Head of caudate nucleus (tissue), 42 donors: ENCODE data around the gene PECR.
"Not testable (repeated sequence)": the region's sequence is repeated elsewhere in the genome, so short reads cannot be mapped to it uniquely, and the experiment has no call there.

Experiments
- DNase-seq, 42 donors: peaks; one replicate each; pipeline versions ENCODE4 v3.0.0 to v3.0.0-alpha.2; 2020 to 2021; ENCODE audit warnings: mixed read lengths in 7 of 42
- intact Hi-C: fragments of 100-400 bp; cut with DNase I; formaldehyde crosslinking; loops from one replicate; pipeline ENCODE4 v1.15.0; 2022

The PECR gene

DNA sequence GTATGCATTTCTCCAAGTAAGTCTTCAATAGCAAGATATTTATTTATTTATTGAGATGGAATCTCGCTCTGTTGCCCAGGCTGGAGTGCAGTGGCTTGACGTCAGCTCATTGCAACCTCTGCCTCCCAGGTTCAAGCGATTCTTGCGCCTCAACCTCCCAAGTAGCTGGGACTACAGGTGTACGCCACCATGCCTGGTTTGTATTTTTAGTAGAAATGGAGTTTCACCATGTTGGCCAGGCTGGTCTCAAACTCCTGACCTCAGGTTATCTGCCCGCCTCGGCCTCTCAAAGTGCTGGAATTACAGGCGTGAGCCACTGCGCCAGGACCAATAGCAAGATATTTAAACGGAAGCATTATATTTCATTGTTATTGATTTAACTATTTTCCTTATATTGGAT lies 1.6 kb downstream of the PECR start:
- not testable (repeated sequence) for DNase-seq
- intact Hi-C loops = loop anchor here (2.0 kb wide), 1 partner anchor 29 kb away; the partner anchor contains the start of gene XRCC5

DNA sequence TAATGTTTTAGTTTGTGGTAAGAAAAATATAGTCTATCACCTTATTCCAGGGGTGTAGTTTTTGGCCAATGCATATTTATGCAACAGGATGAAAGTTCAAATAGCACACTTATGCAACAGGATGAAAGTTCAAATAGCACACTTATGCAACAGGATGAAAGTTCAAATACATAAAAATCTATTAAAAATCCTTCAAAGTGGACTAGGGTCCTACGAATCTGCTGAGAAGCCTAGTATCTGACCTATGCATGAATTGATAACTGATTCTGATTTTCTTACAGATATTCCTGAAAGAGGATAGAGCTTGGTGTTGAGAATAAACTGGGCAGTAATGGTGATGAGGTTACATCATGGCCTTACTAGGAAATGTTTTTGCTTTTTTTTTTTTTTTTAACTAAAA lies 2.8 kb downstream of the PECR start:
- no peak for DNase-seq
- intact Hi-C loops = no loop called here

DNA sequence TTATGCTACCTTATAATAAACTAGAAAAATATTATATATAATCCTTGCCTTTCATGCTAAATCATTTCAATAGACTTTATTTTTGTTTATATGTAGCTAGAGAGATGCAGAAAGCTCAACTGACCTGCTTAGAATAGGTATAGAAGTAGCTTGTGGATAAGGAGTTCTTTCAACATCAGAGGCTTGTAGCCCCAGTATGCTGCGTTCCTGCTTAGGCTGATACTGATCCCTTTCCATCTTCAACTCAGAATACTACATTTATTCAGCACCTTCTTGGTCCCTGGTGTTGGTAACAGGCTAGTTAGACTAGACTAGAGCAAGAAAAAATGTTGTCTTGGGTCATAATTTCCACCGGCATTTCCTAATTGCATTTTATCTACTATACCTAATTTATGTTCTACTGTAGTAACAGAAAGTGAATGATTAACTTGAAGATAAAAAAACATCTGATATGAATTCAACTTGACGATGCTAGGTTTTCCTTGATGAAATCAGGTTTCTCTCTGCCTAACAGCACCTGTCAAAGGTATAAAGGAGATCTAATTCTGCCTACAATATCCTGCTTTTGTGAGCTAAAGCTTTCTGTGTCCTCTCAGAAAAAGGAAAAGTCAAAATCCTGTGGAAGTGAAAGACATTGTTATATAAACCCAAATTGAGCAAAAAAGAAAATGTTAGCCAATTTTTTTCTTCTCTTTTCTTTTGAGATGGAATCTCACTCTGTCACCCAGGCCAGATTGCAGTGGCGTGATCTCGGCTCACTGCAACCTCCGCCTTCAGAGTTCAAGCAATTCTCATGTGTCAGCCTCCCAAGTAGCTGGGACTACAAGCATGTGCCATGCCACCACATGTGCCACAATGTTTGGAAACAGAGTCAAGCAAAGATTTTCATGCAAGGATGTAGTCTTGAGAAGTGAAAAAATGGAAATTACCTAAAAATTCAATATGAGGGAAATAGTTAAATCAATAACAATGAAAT lies 5.8 kb downstream of the PECR start:
- intact Hi-C loops = no loop called here
- no peak for DNase-seq

DNA sequence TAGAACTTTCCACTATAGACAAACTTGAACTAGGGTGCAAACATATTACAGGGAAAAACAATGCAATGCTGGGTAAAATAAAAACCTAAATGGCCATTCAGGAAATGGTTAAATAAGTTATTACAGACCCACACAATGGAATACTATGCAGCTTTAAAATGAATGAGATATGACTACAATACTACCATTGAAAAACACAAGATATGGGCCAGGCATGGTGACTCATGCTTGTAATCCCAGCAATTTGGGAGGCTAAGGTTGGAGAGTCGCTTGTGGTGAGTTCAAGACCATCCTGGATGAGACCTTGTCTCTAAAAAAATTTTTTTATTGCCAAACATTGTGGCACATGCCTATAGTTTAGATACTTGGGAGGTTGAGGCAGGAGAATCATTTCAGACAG lies 6.8 kb downstream of the PECR start:
- intact Hi-C loops = no loop called here
- no peak for DNase-seq

DNA sequence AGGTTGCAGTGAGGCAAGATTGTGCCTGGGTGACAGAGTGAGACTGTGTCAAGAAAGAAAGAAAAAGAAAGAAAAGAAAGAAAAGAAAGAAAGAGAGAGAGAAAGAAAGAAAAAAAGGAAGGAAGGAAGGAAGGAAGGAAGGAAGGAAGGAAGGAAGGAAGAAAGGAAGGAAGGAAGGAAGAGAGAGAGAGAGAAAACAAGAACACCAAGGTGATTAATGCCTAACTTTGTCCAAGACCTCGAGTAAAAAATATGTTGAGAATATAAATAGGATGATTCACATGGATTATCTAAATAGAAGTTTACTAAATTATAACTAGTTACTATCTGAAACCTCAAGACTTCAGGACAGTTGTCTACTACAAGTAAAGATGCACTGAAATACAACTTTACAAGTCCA lies 7.2 kb downstream of the PECR start:
- no peak for DNase-seq
- intact Hi-C loops = no loop called here

DNA sequence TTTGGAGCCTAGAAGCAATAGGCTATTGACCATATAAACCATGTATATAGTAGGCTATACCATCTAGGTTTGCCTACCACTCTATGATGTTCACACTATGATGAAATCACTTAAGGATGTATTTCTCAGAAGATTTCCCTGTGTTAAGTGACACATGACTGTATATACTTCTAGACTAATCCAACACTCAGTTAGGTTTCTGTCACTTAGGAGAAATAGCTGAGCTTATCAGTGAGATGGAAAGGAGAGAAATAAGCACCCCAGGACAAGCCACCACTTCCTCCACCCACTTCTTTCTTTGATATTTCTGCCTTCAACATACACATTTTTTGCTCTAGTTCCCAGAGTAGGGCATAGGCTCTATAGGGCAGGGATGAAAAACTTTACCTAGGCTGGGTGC lies 7.8 kb downstream of the PECR start:
- intact Hi-C loops = no loop called here
- no peak for DNase-seq

DNA sequence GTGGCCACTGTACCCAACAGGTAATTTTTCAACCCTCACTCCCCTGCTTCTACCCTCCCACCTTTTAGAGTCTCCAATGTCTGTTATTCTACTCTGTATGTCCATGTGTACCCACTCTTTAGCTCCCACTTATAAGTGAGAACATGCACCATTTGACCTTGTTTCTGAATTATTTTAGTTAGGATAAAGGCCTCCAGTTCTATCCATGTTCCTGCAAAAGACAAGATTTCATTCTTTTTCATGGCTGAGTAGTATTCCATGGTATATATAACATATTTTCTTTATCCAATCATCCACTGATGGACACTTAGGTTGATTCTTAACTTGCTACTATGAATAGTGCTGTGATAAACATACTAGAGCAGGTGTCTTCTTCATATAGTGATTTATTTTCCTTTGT lies 9.1 kb downstream of the PECR start:
- intact Hi-C loops = no loop called here
- no peak for DNase-seq

DNA sequence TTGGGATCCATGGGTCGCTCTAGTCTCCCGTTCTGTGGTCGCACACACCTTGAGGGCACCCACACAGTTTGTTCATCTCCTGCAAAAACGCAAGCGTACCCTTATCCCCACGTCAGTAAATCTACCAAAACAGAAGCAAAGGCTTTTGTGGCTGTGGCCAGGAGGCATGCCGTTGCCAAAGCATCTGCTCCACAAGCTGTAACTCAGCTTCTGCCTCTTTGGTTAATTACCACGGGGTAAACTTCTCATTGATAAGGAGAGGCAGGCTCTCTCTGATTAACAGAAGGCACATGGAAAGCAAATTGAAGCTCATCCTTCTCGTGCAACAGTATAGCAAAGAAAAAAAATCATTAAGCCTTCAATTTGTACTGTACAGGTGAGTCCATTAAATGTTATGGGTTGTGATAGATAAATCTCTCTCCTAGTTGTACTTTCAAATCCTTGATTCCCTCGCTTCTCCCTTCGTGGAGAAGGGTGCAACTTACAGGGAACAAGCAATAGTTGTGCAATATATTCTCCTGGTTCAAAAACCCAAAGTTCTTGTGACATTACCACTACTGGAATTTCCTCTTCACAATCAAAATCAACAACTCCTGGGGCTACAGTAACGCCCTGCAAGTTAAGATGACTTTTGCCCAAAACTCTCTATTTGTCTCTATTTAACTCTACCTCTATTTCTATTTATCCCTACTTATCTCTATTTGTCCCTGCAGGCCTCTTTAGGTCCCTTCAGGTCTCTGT lies 10.3 kb downstream of the PECR start:
- intact Hi-C loops = no loop called here
- no peak for DNase-seq

DNA sequence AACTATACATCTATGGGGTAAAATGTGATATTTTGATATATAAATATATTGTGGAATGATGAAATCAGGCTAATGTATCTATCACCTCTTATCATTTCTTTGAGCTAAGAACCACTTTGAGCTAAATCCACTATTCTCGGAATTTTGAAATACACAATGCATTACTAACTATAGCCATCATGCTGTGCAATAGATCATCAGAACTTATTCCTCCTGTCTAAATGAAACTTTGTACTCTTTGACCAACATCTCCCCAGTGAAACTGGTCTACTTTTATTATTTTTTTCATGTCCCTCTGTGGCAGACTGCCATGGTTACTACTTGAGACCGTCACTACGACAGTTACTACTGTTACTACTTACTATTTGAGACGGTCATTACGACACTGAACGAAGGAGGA lies 11.4 kb downstream of the PECR start:
- intact Hi-C loops = no loop called here
- no peak for DNase-seq

DNA sequence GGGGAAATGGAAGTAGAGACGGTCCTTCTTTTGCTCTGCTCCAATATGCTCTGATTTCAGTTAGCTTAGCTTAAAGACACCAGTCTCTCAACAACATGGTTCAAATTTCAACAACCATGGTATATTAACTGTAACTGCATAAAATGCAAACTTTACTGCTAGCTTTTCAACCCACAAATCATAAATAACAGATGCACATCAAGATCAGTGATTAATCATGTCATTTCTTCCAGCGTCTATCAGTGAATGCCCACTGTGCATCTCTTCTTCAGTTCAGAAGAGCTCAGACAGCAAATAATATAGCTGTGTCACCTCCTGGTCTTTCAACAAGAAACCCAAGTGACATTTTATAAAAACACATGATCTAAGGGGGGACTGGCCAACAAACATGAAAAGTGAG lies 12.6 kb downstream of the PECR start:
- DNase-seq = no peak
- intact Hi-C loops = no loop called here

DNA sequence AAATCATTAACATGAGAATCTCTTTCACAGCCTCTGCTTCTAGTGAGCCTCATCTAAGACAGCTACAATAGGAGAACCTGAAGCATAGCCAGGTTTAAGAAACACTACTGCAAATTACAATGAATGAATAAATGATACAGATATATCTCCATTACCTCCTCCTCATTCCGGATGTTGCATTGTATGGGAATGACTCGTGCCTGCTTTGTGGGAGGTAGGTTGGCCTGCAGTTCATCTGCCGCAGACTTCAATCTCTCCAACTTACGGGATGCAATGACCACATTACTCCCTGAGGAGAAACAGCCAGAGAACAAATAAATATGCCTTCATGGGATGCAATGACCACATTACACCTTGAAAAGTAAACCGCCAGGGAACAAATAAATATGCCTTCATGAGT lies 15.4 kb downstream of the PECR start:
- intact Hi-C loops = no loop called here
- DNase-seq = no peak

DNA sequence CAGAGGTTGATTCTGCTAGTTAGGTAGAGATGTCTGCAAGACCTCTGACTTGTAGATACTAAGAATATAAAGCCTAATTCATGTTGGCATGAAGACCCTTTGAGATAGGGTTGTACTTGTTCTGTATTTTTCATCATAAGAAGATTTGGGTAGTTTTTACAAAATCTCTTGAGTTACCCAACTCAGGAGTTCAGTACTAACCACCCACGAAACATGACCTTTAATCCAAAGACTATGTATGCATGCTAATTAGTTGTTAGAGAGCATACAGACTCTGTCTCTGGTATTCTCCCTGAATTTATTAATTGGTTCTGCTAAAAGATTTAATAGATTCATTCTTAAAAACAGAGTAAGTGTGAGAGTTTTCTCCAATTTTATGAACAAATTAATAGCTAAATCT lies 16.9 kb downstream of the PECR start:
- intact Hi-C loops = no loop called here
- no peak for DNase-seq

DNA sequence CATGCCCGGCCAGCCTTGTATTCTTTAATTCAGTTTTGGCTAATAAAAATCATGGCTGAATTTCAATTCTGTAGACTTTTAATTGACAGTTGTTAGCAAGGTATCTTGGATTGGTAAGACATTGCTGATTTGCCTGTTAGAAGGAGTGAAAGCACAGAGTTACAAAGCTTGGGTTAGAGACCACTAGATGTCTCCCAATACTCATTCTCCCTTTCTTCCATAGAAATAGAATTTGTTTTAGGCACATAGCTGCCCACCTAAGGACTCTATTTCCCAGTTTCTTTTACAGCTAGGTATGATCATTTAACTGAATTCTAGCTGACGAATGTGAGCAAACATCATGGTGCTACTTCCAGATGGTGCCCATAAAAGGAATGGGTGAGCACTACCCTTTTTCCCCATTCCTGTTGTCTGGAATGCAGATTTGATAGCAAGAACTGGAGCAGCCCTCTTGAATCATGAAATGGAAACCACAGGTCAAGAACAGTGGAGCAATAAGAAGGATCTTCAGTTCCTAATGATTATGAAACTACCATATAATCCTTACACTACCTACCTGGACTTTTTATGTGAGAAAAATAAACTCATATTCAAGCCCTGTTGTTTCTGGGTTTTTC lies 17.5 kb downstream of the PECR start:
- intact Hi-C loops = no loop called here
- DNase-seq = no peak

DNA sequence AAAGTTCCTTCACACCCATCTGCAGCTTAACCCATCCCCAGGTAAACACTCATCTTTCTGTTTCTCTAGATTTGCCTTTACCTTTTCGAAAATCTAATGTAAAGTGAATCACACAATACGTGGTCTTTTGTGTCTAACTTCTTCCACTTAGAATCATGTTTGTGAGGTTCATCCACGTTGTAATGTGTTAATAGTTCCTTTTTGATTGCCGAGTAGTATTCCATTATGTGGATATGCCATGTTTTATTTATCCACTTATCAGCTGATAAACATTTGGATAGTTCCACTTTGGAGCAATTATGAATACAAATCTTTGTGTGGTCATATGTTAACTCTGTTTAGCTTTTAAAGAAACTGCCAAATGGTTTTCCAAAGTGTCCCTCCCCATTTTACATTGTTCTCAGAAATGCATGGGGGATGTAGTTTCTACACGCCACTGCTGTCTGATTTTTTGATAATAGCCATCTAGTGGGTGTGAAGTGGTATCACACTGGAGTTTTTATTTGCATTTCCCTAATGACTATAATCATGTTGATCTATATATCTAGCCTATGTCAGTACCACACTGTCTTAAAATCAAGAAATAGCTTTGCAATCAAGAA lies 22.3 kb downstream of the PECR start:
- intact Hi-C loops = no loop called here
- no peak for DNase-seq

DNA sequence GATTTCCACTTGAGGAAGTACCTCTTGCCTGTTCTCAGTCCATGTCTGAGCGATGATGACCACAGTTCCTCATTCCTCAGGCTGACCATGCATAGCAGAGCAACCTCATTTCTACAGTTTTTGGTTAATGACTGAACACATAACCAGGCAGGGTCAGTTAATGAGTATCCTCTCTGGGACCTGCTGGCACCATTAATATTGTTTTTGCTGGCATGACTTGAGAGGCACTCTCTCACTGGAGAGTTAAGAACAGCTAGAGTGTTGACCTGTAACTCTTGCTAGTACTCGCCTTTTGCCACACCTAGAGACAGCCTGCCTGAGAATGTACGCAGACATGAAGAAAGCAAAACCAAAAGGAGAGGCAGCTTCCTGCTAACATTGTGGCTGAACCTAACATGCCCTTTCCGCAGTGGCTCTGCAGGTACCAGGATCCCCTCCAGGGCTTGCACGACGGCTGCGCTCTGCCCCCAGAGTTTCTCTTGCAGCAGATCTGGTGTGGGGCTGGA lies 23.9 kb downstream of the PECR start:
- DNase-seq = no peak

DNA sequence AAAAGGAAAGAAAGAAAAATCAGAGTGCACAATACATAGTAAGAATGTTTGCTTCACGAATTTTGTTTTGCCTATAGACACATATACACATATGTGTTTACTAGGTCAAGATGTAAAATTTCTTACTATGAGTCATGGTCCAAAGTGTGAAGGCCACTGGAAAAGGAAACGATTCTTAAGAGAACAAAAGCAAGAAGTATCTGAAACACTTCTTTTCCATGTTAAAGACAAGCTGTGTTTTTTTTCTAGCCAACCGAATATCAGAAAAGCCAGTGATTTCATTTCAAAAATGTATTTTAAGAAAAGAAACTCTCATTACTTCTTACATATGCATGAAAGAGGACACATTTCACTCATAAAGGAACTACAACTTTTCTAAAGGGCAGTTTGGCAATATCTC lies 24.9 kb downstream of the PECR start:
- intact Hi-C loops = no loop called here
- no peak for DNase-seq

More for the DNA sequence above, 23.9 kb downstream of the PECR start:
- intact Hi-C loops = no loop called here

DNA sequence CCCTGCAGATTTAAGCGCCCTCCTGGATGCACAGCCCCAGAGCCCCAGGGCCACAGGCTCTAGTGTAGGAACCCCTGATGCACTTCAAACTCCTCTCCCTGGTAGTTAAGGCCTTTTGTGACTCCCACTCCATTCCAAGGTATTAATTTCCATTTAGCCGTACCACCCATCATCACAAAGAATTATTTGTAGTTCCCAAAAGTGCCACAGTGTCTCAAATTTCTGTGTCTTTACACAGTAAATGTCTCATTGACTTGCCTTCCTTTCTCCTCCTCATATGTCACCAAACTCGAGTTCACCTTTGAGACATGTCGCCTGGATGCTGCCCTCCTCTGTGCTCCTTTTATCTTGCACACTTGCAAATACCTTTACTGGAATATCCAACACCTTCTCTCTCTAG lies 25.9 kb downstream of the PECR start:
- DNase-seq = no peak
- intact Hi-C loops = no loop called here

DNA sequence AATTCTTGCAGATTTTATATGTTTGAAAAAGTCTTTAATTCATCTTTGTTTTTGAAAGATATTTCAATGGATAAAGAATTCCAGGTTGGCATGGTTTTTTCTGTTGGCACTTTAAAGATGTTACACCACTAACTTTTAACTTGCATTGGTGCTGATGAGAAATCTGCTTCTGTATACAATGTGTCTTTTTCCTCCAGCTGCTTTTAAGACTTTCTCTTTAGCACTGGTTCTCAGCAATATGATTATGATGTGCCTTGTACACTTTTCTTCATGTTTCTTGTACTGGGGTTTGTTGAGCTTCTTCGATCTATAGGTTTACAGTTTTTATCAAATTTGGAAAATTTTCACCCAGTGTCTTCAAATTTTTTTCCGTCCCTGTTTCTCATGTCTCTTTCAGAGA lies 29.2 kb downstream of the PECR start:
- intact Hi-C loops = no loop called here
- no peak for DNase-seq

DNA sequence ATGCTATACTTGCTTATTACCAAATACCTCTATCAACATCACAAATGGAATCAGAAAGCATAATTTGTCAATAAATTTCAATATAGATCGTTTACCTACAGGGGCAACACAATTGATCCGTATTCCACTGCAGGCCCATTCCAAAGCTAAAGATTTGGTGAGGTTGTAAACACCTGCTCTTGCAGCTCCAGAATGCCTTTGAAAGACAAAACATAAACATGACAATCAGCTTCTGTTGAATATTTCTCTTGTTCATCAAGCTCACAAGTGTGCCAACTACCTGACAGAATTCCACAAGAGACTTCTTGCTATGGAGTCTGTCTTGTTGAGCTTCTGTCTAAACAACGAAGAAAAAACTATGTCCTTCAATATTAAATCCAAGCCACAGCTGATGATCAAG lies 30.3 kb downstream of the PECR start:
- intact Hi-C loops = no loop called here
- no peak for DNase-seq

DNA sequence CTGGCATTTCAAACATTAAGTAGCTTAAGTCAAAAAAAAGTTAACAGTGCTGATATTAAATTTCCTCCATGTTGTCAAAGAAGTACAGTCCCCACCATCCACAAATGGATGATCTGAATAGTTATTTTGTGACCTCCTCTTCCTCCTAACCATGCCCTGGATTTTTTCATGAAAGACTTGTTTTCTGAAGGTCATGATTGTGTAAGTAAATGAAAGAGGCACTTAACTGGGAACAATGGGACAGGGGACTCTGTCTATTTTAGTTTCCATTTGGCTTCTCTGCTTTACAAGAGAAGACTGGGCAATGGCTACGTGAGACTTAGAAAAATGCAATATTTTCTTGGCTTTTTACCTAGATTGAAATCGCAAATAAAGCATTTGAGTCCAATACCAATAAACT lies 32.2 kb downstream of the PECR start:
- DNase-seq = no peak
- intact Hi-C loops = no loop called here
